SK-N-SH treated with all-trans-retinoic acid at 6 μM for 48 hours (cell line): ENCODE measurements around the gene PSG1.

Source experiments
- ARNTL ChIP-seq: fragments of 450-650 bp; formaldehyde crosslinking; IDR thresholded peaks from 2 replicates; pipeline ENCODE4 v1.5.0; 2020; ENCODE audit warnings: low read depth, mild to moderate bottlenecking, moderate library complexity, borderline replicate concordance
- OSR1 ChIP-seq: fragments of 250-450 bp; sonication (Bioruptor Pico); IDR thresholded peaks from 2 replicates; pipeline ENCODE4 v1.8.0; 2022; ENCODE audit warnings: moderate library complexity, mild to moderate bottlenecking, inconsistent platforms
- TOX ChIP-seq: fragments of 250-450 bp; sonication (Bioruptor Pico); IDR thresholded peaks from 2 replicates; pipeline ENCODE4 v1.8.0; 2021; ENCODE audit warnings: mild to moderate bottlenecking, moderate library complexity, borderline replicate concordance
- ZC3H10 ChIP-seq: fragments of 250-450 bp; sonication (Bioruptor Pico); IDR thresholded peaks from 2 replicates; pipeline ENCODE4 v1.5.1; 2021; ENCODE audit warnings: mild to moderate bottlenecking, moderate library complexity
- ZFP30 ChIP-seq: fragments of 450-650 bp; formaldehyde crosslinking; IDR thresholded peaks from 2 replicates; pipeline ENCODE4 v1.5.0; 2022; ENCODE audit warnings: mild to moderate bottlenecking, moderate library complexity
- ZNF565 ChIP-seq: fragments of 450-650 bp; formaldehyde crosslinking; conservative IDR thresholded peaks from 2 replicates; pipeline ENCODE4 v1.5.0; 2020; ENCODE audit warnings: low read depth, mild to moderate bottlenecking, moderate library complexity
- ZNF70 ChIP-seq: fragments of 450-650 bp; formaldehyde crosslinking; IDR thresholded peaks from 2 replicates; pipeline ENCODE4 v1.5.0; 2020; ENCODE audit warnings: mild to moderate bottlenecking, moderate library complexity
- ZNF8 ChIP-seq: fragments of 450-650 bp; formaldehyde crosslinking; IDR thresholded peaks from 2 replicates; pipeline ENCODE4 v1.5.0; 2020; ENCODE audit warnings: mild to moderate bottlenecking, moderate library complexity
- TF ChIP-seq, protein P1 (sequence below): fragments of 250-450 bp; sonication (Bioruptor Pico); IDR thresholded peaks from 2 replicates; pipeline ENCODE4 v1.5.1; 2020; ENCODE audit warnings: low read depth, mild to moderate bottlenecking, moderate library complexity

GRCh38 chr19:42846597-42846996, 32.9 kb downstream of the PSG1 start:
- TF ChIP-seq ZNF70 (no peak), ZFP30 (CRISPR knock-in tag) (no peak), TOX (CRISPR knock-in tag) (no peak), ZNF565 (CRISPR knock-in tag) (no peak), OSR1 (CRISPR knock-in tag) (no peak), ZNF8 (CRISPR knock-in tag) (no peak), ARNTL (no peak), ZC3H10 (CRISPR knock-in tag) (no peak)
- TF ChIP-seq, protein P1, sequence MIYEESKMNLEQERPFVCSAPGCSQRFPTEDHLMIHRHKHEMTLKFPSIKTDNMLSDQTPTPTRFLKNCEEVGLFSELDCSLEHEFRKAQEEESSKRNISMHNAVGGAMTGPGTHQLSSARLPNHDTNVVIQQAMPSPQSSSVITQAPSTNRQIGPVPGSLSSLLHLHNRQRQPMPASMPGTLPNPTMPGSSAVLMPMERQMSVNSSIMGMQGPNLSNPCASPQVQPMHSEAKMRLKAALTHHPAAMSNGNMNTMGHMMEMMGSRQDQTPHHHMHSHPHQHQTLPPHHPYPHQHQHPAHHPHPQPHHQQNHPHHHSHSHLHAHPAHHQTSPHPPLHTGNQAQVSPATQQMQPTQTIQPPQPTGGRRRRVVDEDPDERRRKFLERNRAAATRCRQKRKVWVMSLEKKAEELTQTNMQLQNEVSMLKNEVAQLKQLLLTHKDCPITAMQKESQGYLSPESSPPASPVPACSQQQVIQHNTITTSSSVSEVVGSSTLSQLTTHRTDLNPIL (CRISPR knock-in tag) = no peak
